ENCODE results near the gene DEK.

DEK gene

DNA sequence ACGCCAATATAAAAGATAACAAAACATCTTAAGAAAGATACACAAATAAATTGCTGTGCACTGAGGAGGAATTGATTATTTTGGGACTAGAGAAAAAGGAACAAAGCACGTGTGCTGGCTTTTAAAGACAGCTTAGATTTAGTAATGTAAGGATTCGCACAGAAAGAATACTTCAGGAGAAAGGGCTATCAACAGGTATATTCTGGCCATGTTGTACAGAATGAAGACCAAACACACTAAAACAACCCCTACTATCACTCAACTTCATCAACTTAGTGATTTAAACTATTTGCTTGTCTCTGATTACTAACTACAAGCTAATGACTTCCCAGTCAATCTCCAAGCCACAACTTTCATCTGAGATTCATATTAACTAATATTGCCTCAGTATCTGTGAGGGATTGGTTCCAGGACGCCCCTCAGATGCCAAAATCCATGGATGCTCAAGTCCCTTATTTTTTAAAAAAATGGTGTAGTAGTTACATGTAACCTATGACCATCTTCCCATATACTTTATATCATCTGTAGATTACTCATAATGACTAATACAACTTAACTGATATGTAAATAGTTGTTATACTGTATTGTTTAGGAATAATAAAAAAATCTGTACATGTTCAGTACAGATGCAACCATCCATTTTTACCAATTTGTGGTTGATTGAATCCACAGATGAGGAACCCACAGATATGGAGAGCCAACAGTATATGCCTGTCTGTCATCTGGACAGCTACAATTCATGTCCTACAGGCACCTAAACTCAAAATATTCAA lies 4.5 kb downstream of the DEK start:
- no peak for DNase-seq
- TF ChIP-seq GATA1 (IDR thresholded peaks at IDR 0.05; ENCODE audit: low read depth, low read length) (no peak), POLR2A (IDR thresholded peaks at IDR 0.05; ENCODE audit: low read length) (no peak)

DNA sequence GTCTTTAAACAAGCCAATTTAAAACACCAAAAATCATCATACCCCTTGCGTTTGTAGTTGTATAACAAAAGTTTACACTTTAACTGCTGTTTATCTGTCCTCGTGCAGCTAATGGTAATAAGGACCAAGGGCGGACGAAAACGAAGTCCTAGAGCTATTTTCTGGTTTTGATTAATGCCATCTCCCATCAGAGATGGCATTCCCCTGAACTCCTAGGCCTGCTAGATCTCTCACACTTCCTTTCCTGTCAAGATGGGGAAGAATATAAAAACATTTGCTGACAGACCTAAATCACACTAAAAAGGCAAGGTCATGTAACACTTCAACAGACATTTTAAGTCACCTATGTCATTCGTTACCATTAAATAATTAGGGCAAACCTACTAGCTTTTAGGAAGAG lies 9.5 kb downstream of the DEK start:
- no peak for DNase-seq
- TF ChIP-seq GATA1 (IDR thresholded peaks at IDR 0.05; ENCODE audit: low read depth, low read length) = no peak
- TF ChIP-seq POLR2A (IDR thresholded peaks at IDR 0.05; ENCODE audit: low read length) = no peak

DNA sequence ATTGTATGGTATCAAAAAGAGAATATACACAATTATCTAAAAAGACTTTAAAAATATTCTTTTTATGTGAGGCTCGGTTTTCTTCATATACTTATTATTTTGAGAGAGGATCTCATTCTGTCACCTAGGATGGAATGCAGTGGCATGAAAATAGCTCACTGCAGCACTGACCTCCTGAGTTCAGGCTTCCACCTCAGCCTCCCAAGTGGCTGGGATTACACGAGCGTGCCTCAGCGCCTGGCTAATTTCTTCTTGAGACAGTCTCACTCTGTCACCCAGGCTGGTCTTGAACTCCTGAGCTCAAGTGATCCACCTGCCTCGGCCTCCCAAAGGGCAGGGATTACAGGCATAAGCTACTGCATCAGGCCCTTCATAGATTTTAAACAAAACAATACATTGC lies 10.7 kb downstream of the DEK start:
- no peak for DNase-seq

DNA sequence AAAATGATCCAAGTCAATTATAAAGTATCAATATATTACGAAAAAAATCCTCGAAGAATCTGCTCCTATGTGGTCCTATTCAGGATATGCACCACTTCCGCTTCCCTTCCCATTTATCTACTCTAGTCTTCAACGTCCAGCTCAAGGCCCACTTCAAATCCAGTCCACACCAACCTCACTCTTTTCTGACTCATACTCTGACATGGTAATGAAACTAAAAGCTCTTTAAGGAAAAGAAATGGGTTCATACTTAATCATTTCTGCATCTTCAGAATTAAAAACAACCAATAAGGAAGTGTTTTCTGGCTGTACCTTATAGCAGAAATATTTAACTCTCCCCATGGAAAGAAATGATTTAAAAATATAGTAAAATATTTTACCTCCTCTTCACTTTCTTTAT lies 15.1 kb downstream of the DEK start:
- no peak for DNase-seq
- TF ChIP-seq POLR2A (IDR thresholded peaks at IDR 0.05; ENCODE audit: low read length) (no peak), GATA1 (IDR thresholded peaks at IDR 0.05; ENCODE audit: low read depth, low read length) (no peak)

More for the DNA sequence above, 10.7 kb downstream of the DEK start:
- TF ChIP-seq POLR2A (IDR thresholded peaks at IDR 0.05; ENCODE audit: low read length) = no peak
- no peak for TF ChIP-seq GATA1 (IDR thresholded peaks at IDR 0.05; ENCODE audit: low read depth, low read length)

DNA sequence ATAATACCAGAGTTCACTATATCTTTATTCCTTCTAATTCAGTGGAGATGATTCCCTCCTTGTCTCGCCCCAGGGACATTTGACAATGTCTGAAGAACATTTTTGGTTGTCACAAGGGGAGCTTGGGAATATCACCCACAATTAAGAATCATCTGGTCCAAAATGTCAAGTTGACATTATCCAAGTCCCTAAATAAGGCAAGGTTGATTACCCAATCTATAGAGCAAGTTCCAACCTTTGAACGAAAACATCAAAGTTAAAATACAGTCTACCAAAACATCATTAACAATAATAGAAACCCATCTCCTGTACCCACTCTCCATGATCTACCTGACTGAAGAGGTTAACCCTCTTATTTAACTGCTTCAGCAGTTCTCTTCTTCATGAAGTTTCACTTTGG lies 15.6 kb downstream of the DEK start:
- no peak for TF ChIP-seq POLR2A (IDR thresholded peaks at IDR 0.05; ENCODE audit: low read length)
- no peak for TF ChIP-seq GATA1 (IDR thresholded peaks at IDR 0.05; ENCODE audit: low read depth, low read length)
- DNase-seq = no peak

DNA sequence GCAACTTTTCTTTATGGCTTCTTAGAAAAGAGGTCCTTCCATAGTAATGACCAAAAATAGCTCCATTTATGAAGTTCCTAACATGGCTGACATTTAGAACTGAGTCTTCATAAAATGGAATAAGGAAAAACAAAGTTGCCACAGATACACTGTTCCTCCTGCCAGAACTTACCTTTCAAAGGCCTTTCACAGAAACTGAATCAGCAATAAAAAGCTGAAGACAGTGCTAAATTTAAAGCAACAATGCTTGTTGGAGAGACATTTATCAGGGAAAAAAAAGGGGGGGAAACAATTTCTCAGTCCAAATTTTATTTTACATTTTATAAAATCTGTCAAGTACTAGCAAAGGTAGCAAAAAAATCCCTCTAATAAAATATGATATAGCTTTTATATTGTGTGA lies 17.3 kb downstream of the DEK start:
- TF ChIP-seq GATA1 (IDR thresholded peaks at IDR 0.05; ENCODE audit: low read depth, low read length) (no peak), POLR2A (IDR thresholded peaks at IDR 0.05; ENCODE audit: low read length) (no peak)
- no peak for DNase-seq

DNA sequence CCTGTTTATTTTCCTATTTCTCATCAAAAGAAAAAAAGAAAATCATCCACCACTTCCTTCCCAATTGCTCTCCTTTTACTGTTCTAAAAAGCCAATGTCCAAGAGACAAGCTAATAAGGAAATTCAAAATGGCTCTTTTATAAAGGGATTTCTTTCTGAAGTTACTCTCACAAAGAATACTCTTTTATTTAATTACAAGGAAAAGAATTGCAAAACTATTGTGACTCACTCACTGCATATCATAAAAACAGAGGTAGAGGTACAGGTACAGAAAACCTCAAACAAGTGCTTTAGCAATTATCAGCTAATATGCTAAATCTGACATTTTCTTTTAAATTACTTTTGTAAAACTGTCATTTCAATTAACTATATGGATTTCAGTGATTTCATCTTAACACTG lies 18.1 kb downstream of the DEK start:
- no peak for DNase-seq
- TF ChIP-seq GATA1 (IDR thresholded peaks at IDR 0.05; ENCODE audit: low read depth, low read length) (no peak), POLR2A (IDR thresholded peaks at IDR 0.05; ENCODE audit: low read length) (no peak)

DNA sequence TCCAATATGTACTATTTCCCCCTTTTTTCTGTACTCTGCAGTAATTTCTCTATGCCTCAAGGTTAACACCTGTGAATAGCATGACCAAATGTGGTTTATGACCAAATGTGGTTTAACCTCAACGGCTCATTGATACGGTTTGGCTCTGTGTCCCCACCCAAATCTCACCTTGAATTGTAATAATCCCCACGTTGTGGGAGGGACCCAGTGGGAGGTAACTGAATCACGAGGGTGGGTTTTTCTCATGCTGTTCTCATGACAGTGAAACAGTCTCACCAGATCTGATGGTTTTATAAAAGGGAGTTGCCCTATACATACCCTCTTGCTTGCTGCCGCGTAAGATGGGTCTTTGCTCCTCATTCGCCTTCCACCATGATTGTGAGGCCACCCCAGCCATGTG lies 18.7 kb downstream of the DEK start:
- TF ChIP-seq POLR2A (IDR thresholded peaks at IDR 0.05; ENCODE audit: low read length) (no peak), GATA1 (IDR thresholded peaks at IDR 0.05; ENCODE audit: low read depth, low read length) (no peak)
- no peak for DNase-seq

DNA sequence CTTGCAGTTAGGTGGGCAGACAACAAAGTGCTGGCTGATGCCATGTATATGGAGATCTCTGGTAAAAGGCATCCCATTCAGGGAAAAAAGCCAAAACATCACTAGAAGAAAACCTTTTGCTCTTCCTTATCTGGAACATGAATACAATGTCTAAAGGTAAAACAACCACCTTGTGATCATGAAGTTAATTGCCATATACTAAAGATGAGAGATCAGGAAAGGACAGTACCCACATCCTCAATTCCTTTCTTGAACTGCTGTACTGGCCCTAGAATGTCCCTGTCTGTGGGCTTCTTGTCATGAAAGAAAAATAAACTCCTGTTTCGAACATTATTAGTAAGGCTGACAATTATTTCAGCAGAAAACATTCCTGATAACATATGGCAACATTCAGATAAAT lies 19.3 kb downstream of the DEK start:
- no peak for DNase-seq
- no peak for TF ChIP-seq POLR2A (IDR thresholded peaks at IDR 0.05; ENCODE audit: low read length)
- no peak for TF ChIP-seq GATA1 (IDR thresholded peaks at IDR 0.05; ENCODE audit: low read depth, low read length)

DNA sequence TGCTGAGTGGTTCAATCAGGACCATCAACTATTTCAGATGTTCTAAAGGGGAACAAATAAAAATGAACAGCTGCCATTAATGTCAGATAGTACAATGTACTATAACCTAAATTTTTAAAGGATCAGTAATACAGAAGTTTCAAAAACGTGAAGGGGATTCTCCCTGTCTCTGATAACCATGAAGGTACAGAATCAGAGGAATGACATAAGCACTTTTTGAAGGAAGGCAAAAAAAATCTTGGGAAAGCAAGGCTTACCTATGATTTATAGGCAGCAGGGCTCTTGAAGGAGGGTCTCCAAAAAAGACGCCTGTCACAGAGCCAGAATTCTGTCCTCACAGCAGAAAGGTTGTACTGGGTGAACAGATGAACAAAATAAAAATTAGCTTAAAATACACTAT lies 20.1 kb downstream of the DEK start:
- no peak for DNase-seq
- no peak for TF ChIP-seq GATA1 (IDR thresholded peaks at IDR 0.05; ENCODE audit: low read depth, low read length)

DNA sequence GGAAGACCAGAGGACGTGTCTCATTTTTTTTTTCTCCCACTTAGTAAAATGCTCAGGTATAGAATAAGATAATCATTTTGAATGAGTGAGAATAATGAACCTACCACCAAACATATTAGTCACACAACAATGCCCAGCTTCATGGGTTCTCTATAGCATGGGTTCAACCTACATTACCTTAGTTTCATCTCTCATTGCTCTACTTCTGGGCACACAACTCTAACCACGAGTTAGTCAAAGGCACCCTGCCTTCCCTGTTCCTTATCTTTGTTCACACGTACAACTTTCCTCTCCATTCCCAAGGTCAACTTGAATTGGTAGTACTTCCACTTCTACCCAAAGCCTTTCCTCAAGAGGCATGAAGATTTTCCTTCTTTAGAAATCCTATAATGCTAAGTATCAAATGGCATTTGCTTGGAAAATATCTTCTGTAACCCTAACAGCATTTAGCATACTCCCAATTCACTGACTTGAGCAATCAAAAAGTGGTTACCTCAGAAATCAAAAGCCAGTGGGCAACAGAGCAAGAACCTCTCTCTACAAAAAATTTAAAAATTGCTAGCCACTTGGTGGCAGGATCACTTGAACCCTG lies 20.9 kb downstream of the DEK start:
- no peak for TF ChIP-seq GATA1 (IDR thresholded peaks at IDR 0.05; ENCODE audit: low read depth, low read length)
- TF ChIP-seq POLR2A (IDR thresholded peaks at IDR 0.05; ENCODE audit: low read length) = no peak
- DNase-seq = no peak

DNA sequence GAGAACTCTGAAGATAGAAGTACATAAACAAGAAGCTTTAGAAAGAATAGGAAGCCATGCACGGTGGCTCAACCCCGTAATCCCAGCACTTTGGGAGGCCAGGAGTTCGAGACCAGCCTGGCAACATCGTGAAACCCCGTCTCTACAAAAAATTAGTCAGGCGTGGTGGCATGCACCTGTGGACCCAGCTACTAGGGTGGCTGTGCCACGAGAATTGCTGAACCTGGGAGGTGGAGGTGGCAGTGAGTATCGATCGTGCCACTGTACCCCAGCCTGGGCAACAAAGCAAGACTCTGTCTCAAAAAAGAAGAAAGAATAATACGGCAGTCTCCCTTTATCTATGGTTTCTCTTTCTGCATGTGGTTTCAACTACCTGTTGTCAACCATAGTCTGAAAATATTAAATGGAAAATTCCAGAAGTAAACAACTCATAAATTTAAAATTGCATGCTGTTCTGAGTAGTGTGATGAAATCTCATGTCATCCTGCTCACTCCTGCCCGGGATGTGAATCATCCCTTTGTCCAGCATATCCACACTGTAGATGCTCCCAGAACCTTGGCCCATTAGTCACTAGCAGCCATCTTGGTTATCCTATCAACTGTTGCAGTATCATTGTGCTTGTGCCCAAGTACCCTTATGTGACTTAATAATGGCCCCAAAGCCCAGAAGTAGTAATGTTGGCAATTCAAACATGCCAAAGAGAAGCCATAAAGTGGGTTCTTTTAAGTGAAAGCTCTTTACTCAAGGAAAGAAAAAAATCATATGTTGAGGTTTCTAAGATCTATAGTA lies 22.1 kb downstream of the DEK start:
- TF ChIP-seq POLR2A (IDR thresholded peaks at IDR 0.05; ENCODE audit: low read length) = no peak
- no peak for TF ChIP-seq GATA1 (IDR thresholded peaks at IDR 0.05; ENCODE audit: low read depth, low read length)
- peak; percentile 5 to 51 for DNase-seq

DNA sequence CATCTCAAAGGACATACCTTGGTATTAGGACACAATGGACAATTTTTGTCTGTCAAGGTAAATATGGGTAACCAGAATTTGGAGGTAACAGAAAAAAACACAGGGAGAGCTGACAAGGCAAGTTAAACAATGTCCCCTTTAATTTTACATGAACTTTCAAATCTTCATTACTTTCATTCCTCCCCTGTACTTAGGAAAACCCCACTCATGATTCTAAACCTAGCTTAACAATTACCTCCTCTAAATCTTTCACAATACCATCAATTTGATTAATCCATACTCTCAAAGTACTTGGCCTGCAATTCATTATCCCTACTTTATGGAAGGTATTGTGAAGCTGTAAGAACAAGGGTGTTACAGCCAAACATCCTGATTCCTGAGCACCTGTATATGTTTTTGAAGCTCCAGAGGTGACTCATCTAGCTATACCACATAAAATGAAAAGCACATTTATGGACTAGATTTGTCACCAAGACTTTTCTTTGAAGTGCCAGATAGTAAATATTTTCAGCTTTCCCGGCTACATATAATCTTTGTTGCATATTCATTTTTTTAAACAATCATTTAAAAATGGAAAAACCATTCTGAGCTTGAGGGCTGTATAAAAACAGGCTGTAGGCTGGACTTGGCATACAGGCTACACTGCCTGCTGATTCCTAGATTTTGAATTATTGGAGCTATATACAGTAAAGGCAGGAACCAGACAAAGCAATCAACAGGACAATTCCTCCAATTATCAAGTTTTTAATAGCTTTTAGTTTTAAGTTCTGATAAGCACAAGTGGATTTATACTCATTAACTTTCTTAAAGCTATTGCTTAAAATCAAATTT lies 22.9 kb downstream of the DEK start:
- no peak for DNase-seq
- TF ChIP-seq GATA1 (IDR thresholded peaks at IDR 0.05; ENCODE audit: low read depth, low read length) (no peak), POLR2A (IDR thresholded peaks at IDR 0.05; ENCODE audit: low read length) (no peak)

DNA sequence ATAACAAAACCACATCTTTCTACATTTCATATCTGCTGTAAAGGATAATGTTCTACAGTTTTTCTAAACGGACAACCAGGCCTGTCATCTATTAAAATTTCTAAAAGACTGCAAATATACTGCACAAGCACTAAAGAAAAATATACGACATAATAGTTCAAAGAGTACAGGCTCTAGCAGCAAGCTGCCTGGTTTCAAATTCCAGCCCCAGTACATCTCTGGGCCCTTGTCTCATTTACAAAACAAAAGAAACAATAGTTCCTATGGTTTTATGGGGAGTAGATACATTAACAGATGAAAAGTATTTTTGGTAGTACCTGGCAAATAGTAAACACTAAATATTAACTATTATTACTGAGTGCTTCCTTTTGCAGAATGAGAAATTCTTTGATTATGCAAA lies 24.1 kb downstream of the DEK start:
- no peak for DNase-seq
- TF ChIP-seq GATA1 (IDR thresholded peaks at IDR 0.05; ENCODE audit: low read depth, low read length) (no peak), POLR2A (IDR thresholded peaks at IDR 0.05; ENCODE audit: low read length) (no peak)

Data from erythroblast (primary cell).